BLaER1 (cell line): ENCODE results near the gene ZNF366.

ENCODE experiments used
- H3K27ac ChIP-seq: shearing (Covaris generic); formaldehyde crosslinking; 2 replicates; pipeline ENCODE4 v1.8.1; 2022
- H3K27me3 ChIP-seq: shearing (Covaris generic); formaldehyde crosslinking; 2 replicates; pipeline ENCODE4 v1.8.1; 2022
- H3K36me3 ChIP-seq: shearing (Covaris generic); formaldehyde crosslinking; 2 replicates; pipeline ENCODE4 v1.8.1; 2022
- H3K4me1 ChIP-seq: shearing (Covaris generic); formaldehyde crosslinking; 2 replicates; pipeline ENCODE4 v1.8.1; 2022
- H3K4me2 ChIP-seq: shearing (Covaris generic); formaldehyde crosslinking; 2 replicates; pipeline ENCODE4 v1.8.1; 2022
- H3K4me3 ChIP-seq: shearing (Covaris generic); formaldehyde crosslinking; 2 replicates; pipeline ENCODE4 v1.8.1; 2022
- H3K9ac ChIP-seq: shearing (Covaris generic); formaldehyde crosslinking; 2 replicates; pipeline ENCODE4 v1.8.1; 2022
- H3K9me3 ChIP-seq: shearing (Covaris generic); formaldehyde crosslinking; 2 replicates; pipeline ENCODE4 v1.8.1; 2022
- H4K20me1 ChIP-seq: shearing (Covaris generic); formaldehyde crosslinking; 2 replicates; pipeline ENCODE4 v1.8.1; 2022
- Cebpa-rat ChIP-seq: shearing (Covaris generic); IDR thresholded peaks from 2 replicates; pipeline ENCODE4 v1.8.1; 2022

The ZNF366 gene, protein sequence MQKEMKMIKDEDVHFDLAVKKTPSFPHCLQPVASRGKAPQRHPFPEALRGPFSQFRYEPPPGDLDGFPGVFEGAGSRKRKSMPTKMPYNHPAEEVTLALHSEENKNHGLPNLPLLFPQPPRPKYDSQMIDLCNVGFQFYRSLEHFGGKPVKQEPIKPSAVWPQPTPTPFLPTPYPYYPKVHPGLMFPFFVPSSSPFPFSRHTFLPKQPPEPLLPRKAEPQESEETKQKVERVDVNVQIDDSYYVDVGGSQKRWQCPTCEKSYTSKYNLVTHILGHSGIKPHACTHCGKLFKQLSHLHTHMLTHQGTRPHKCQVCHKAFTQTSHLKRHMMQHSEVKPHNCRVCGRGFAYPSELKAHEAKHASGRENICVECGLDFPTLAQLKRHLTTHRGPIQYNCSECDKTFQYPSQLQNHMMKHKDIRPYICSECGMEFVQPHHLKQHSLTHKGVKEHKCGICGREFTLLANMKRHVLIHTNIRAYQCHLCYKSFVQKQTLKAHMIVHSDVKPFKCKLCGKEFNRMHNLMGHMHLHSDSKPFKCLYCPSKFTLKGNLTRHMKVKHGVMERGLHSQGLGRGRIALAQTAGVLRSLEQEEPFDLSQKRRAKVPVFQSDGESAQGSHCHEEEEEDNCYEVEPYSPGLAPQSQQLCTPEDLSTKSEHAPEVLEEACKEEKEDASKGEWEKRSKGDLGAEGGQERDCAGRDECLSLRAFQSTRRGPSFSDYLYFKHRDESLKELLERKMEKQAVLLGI

GRCh38 chr5:72507231-72507906 lies at the start of gene ZNF366:
Gene ZNF366 (minus strand): TSS chr5:72507410. CDS start chr5:72461496, 45,914 bp downstream.
- H4K20me1 ChIP-seq = no peaks in the 10 kb centered on the region

GRCh38 chr5:72556351-72557166 lies 49.3 kb upstream of the ZNF366 start:
- Histone ChIP-seq H3K4me2 (peak overlapping the region; percentile 86), H3K27ac (0 out of 2 replicates have a peak overlapping the region, but pooled peaks have one; percentile 20)
- TF ChIP-seq Cebpa-rat = no peak

More at GRCh38 chr5:72507231-72507906, at the start of gene ZNF366:
- Histone ChIP-seq H3K4me2 (peak within 1 kb of the TSS; percentile 65), H3K27ac (no peak within 1 kb of the TSS), H3K9me3 (no peaks in the 10 kb centered on the region), H3K27me3 (no peaks in the 10 kb centered on the region), H3K4me3 (no peak within 1 kb of the TSS), H3K9ac (no peak within 1 kb of the TSS), H3K4me1 (peaks cover 37% of the 10 kb centered on the region), H3K36me3 (no peaks in the 10 kb centered on the region)
- TF ChIP-seq Cebpa-rat = no peak

DNA sequence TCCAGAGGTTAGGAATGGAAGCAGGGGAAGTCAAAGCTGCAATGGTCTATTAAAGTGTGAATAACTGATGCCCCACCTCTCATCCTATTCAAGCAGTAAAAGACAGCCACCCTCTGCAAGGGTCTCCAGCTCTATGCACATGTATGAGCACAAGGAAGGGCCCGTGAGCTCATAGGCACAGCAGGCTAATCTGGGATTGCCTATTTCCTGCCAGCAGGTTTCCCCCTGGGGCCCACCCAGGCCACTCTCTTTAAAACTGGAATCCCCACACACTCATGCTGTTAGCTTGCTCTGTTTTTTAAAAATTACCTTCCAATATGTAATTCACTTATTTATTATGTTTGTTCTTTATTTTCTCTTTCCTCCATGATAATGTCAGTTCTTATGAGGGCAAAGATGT lies 48.7 kb upstream of the ZNF366 start:
- Histone ChIP-seq H3K4me1 (peaks cover 34% of the 10 kb centered on the region), H3K4me3 (no peak overlapping the region), H3K4me2 (peak overlapping the region; percentile 86), H3K9me3 (no peaks in the 10 kb centered on the region), H3K36me3 (no peaks in the 10 kb centered on the region), H3K27me3 (no peaks in the 10 kb centered on the region), H4K20me1 (no peaks in the 10 kb centered on the region), H3K27ac (no peak overlapping the region), H3K9ac (no peak overlapping the region)
- no peak for TF ChIP-seq Cebpa-rat

More at GRCh38 chr5:72556351-72557166, 49.3 kb upstream of the ZNF366 start:
- H4K20me1 ChIP-seq = no peaks in the 10 kb centered on the region
- peaks cover 34% of the 10 kb centered on the region for H3K4me1 ChIP-seq
- no peaks in the 10 kb centered on the region for H3K27me3 ChIP-seq
- no peaks in the 10 kb centered on the region for H3K9me3 ChIP-seq
- no peaks in the 10 kb centered on the region for H3K36me3 ChIP-seq
- H3K9ac ChIP-seq = peak overlapping the region; percentile 58; the same call in 1 of the 2 replicates
- H3K4me3 ChIP-seq = peak overlapping the region; percentile 53

DNA sequence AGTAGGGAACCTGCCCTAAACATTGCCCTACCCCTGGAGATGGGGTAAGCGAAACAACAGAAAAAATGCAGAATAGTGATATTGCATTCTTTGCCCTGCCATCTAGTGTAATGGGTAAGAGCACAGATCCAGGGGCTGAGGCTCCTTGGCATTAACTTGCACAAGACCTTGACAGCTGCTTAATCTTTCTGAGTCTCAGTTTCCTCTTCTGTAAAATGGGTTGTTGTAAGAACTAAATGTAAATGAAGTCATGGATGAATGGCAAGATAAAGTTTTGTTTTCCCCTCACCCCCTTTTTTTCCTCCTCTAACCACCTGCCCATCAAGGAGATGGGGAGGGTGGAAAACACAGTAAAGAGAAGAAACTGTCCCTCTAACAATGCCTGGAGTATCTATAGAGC lies 47.7 kb upstream of the ZNF366 start:
- H3K36me3 ChIP-seq = no peaks in the 10 kb centered on the region
- H3K27ac ChIP-seq = no peak overlapping the region
- no peak overlapping the region for H3K9ac ChIP-seq
- H3K4me1 ChIP-seq = peaks cover 33% of the 10 kb centered on the region
- H3K4me2 ChIP-seq = no peak overlapping the region
- no peaks in the 10 kb centered on the region for H4K20me1 ChIP-seq
- H3K9me3 ChIP-seq = no peaks in the 10 kb centered on the region
- TF ChIP-seq Cebpa-rat = no peak
- no peak overlapping the region for H3K4me3 ChIP-seq
- H3K27me3 ChIP-seq = no peaks in the 10 kb centered on the region

GRCh38 chr5:72552041-72552557 lies 44.9 kb upstream of the ZNF366 start:
- Histone ChIP-seq H3K27me3 (no peaks in the 10 kb centered on the region), H4K20me1 (no peaks in the 10 kb centered on the region), H3K4me2 (no peak overlapping the region), H3K9ac (no peak overlapping the region), H3K36me3 (no peaks in the 10 kb centered on the region), H3K4me3 (no peak overlapping the region), H3K27ac (no peak overlapping the region), H3K9me3 (0 out of 2 replicates have a peak, but pooled peaks cover 7% of the 10 kb centered on the region), H3K4me1 (peaks cover 24% of the 10 kb centered on the region)
- no peak for TF ChIP-seq Cebpa-rat

- no peak for TF ChIP-seq Cebpa-rat
- Histone ChIP-seq H3K4me3 (no peak overlapping the region), H3K9me3 (peaks cover 15% of the 10 kb centered on the region), H3K4me2 (peak overlapping the region; percentile 15; the same call in 1 of the 2 replicates), H3K36me3 (no peaks in the 10 kb centered on the region), H3K9ac (no peak overlapping the region), H3K4me1 (peaks cover 9% of the 10 kb centered on the region), H4K20me1 (no peaks in the 10 kb centered on the region), H3K27ac (no peak overlapping the region), H3K27me3 (no peaks in the 10 kb centered on the region)
These were observed 43.4 kb upstream of the ZNF366 start for GRCh38 chr5:72550595-72550994.

- TF ChIP-seq Cebpa-rat = no peak
- H3K27ac ChIP-seq = no peak overlapping the region
- H3K9ac ChIP-seq = no peak overlapping the region
- peaks cover 14% of the 10 kb centered on the region for H3K4me1 ChIP-seq
- H3K9me3 ChIP-seq = peaks cover 28% of the 10 kb centered on the region
- H3K27me3 ChIP-seq = no peaks in the 10 kb centered on the region
- no peaks in the 10 kb centered on the region for H3K36me3 ChIP-seq
- H3K4me3 ChIP-seq = no peak overlapping the region
- peak overlapping the region; percentile 62 for H3K4me2 ChIP-seq
- H4K20me1 ChIP-seq = no peaks in the 10 kb centered on the region
These were observed 36.6 kb upstream of the ZNF366 start for GRCh38 chr5:72543811-72544210.

GRCh38 chr5:72543365-72543764 lies 36.2 kb upstream of the ZNF366 start:
- Histone ChIP-seq H3K9me3 (peaks cover 25% of the 10 kb centered on the region), H3K27ac (no peak overlapping the region), H3K4me2 (peak overlapping the region; percentile 62)

GRCh38 chr5:72542695-72543094 lies 35.5 kb upstream of the ZNF366 start:
- Histone ChIP-seq H3K9me3 (peaks cover 22% of the 10 kb centered on the region), H3K4me2 (peak overlapping the region; percentile 62)
- TF ChIP-seq Cebpa-rat = no peak

More at GRCh38 chr5:72543365-72543764, 36.2 kb upstream of the ZNF366 start:
- H3K4me3 ChIP-seq = no peak overlapping the region
- H3K36me3 ChIP-seq = no peaks in the 10 kb centered on the region
- peak; percentile 51; the same call in 1 of the 2 replicates for TF ChIP-seq Cebpa-rat
- no peaks in the 10 kb centered on the region for H3K27me3 ChIP-seq
- peaks cover 17% of the 10 kb centered on the region for H3K4me1 ChIP-seq
- H4K20me1 ChIP-seq = no peaks in the 10 kb centered on the region
- H3K9ac ChIP-seq = no peak overlapping the region

More at GRCh38 chr5:72542695-72543094, 35.5 kb upstream of the ZNF366 start:
- Histone ChIP-seq H3K27ac (no peak overlapping the region), H3K27me3 (no peaks in the 10 kb centered on the region), H3K4me3 (no peak overlapping the region), H3K9ac (no peak overlapping the region), H3K36me3 (no peaks in the 10 kb centered on the region), H3K4me1 (peaks cover 24% of the 10 kb centered on the region), H4K20me1 (no peaks in the 10 kb centered on the region)
